B cell (primary cell): Measurements from ENCODE around the gene PPM1G. TPM values are rescaled to one million over a fixed set of nuclear protein-coding genes. Genes with fewer than 3 reads are reported as not detected.

Source experiments
- ATAC-seq: fragments of 200-7000 bp; cut with Tn5 transposase; one replicate; pipeline ENCODE4 v1.10.0; 2021; ENCODE audit warnings: low read depth, mild to moderate bottlenecking, moderate number of reproducible peaks, moderate library complexity
- CTCF ChIA-PET: fragments of 350-600 bp; sonication (Branson Sonifier 250); formaldehyde crosslinking; loops from one replicate; lab custom pipeline; 2021; ENCODE audit warnings: antibody characterized with exemption, inconsistent platforms; lab: Charles Lee
- POLR2A ChIA-PET: fragments of 350-600 bp; sonication (Branson Sonifier 250); formaldehyde crosslinking; loops from one replicate; lab custom pipeline; 2021; ENCODE audit warnings: antibody characterized with exemption; lab: Charles Lee
- DNase-seq: peaks from one replicate; pipeline ENCODE4 v3.0.0; 2013
- H2AFZ ChIP-seq: 2 replicates; pipeline ENCODE4 v1.6.1; 2012; ENCODE audit warnings: mild to moderate bottlenecking, low read depth, low read length; ENCODE audit not compliant: insufficient read depth, poor library complexity, severe bottlenecking
- H3K27ac ChIP-seq, 2 donors: 1 replicate in 1 of 2; 2 replicates in 1 of 2; pipeline ENCODE4 v1.5.1; 2012 to 2013; ENCODE audit warnings: low read length in 2 of 2, mild to moderate bottlenecking in 2 of 2, moderate library complexity in 1 of 2
- H3K27me3 ChIP-seq, 4 experiments: fragments of 200-600 bp in 1 of 4; sonication (generic) in 1 of 4; replicated peaks in 1 of 4; 1 replicate in 2 of 4; 2 replicates in 2 of 4; pipeline versions ENCODE4 v1.6.1 to v1.7.0; 2013 to 2016; ENCODE audit warnings: low read length in 3 of 4, mild to moderate bottlenecking in 2 of 4, mixed read lengths in 1 of 4, moderate library complexity in 1 of 4; ENCODE audit not compliant: insufficient read depth in 4 of 4, control insufficient read depth in 3 of 4; ENCODE audit errors: control extremely low read depth in 1 of 4
- H3K36me3 ChIP-seq, 2 experiments: replicated peaks in 1 of 2; 1 replicate in 1 of 2; 2 replicates in 1 of 2; pipeline versions ENCODE4 v1.6.1 to v1.7.1; 2013; ENCODE audit warnings: low read length in 1 of 2; ENCODE audit not compliant: insufficient read depth in 2 of 2, control insufficient read depth in 1 of 2; ENCODE audit errors: control extremely low read depth in 1 of 2, extremely low read depth in 1 of 2
- H3K4me1 ChIP-seq, 2 donors: fragments of 200-600 bp in 1 of 2; sonication (generic) in 1 of 2; 1 replicate in 1 of 2; 2 replicates in 1 of 2; pipeline versions ENCODE4 v1.5.1 to v1.6.1; 2013 to 2017; ENCODE audit warnings: low read length in 2 of 2; ENCODE audit not compliant: control insufficient read depth in 2 of 2, insufficient read depth in 2 of 2
- H3K4me2 ChIP-seq: replicated peaks from 2 replicates; pipeline ENCODE3; 2012; ENCODE audit warnings: mild to moderate bottlenecking, low read depth, low read length; ENCODE audit not compliant: poor library complexity, severe bottlenecking
- H3K4me3 ChIP-seq, 5 experiments: fragments of 200-600 bp in 1 of 5; sonication (generic) in 1 of 5; 1 replicate in 3 of 5; 2 replicates in 2 of 5; pipeline versions ENCODE4 v1.5.1 to v1.7.0; 2011 to 2016; ENCODE audit warnings: low read length in 4 of 5, mild to moderate bottlenecking in 4 of 5, low read depth in 2 of 5, control low read depth in 1 of 5, moderate library complexity in 1 of 5; ENCODE audit not compliant: insufficient read depth in 1 of 5; ENCODE audit errors: control extremely low read depth in 1 of 5, extremely low read depth in 1 of 5
- H3K79me2 ChIP-seq: fragments of 200-600 bp; sonication (generic); one replicate; pipeline ENCODE4 v1.6.0; 2016; ENCODE audit warnings: low read length; ENCODE audit not compliant: control insufficient read depth, insufficient read depth
- H3K9ac ChIP-seq: fragments of 200-600 bp; sonication (generic); 2 replicates; pipeline ENCODE4 v1.6.1; 2017; ENCODE audit warnings: mild to moderate bottlenecking, low read length, moderate library complexity
- H3K9me3 ChIP-seq, 3 donors: one replicate each; pipeline versions ENCODE4 v1.6.1 to v1.7.1; 2013; ENCODE audit warnings: low read length in 2 of 3; ENCODE audit not compliant: control insufficient read depth in 2 of 3, insufficient read depth in 1 of 3; ENCODE audit errors: control extremely low read depth in 1 of 3
- H4K20me1 ChIP-seq: 2 replicates; pipeline ENCODE4 v1.6.0; 2012; ENCODE audit warnings: mild to moderate bottlenecking, low read length; ENCODE audit not compliant: insufficient read depth, control insufficient read depth, poor library complexity, severe bottlenecking
- H3K27ac Mint-ChIP-seq: one replicate; pipeline ENCODE4 v1.8.0; 2021; ENCODE audit warnings: mixed read lengths
- H3K27me3 Mint-ChIP-seq: one replicate; pipeline ENCODE4 v1.8.0; 2021; ENCODE audit warnings: mixed read lengths
- H3K4me1 Mint-ChIP-seq: one replicate; pipeline ENCODE4 v1.8.0; 2021; ENCODE audit warnings: mixed read lengths
- H3K4me3 Mint-ChIP-seq: one replicate; pipeline ENCODE4 v1.8.0; 2021; ENCODE audit warnings: mixed read lengths
- H3K9me3 Mint-ChIP-seq: one replicate; pipeline ENCODE4 v1.8.0; 2022; ENCODE audit warnings: mixed read lengths; ENCODE audit not compliant: insufficient read depth
- EZH2 ChIP-seq: IDR thresholded peaks from 2 replicates; pipeline ENCODE4 v1.6.1; 2012; ENCODE audit warnings: borderline replicate concordance, low read depth, mild to moderate bottlenecking, moderate library complexity, low read length; ENCODE audit not compliant: insufficient read depth, poor library complexity, severe bottlenecking
- WGBS: methylation state at CpG from one replicate; pipeline ENCODE4 v1.1.5; 2013; ENCODE audit warnings: missing lambda C conversion rate; ENCODE audit not compliant: insufficient coverage; 5-methylcytosine and 5-hydroxymethylcytosine counted together
- intact Hi-C: fragments of 100-400 bp; cut with micrococcal nuclease; formaldehyde crosslinking; loops from one replicate; pipeline ENCODE4 v1.10.0; 2022
- polyA plus RNA-seq: library from polyadenylated mRNA; depleted of rRNA; stranded (reverse); fragments of >200 nt; gene quantifications from 2 replicates; pipeline ENCODE4 v1.2.3, GENCODE V29; 2012
- total RNA-seq, 2 donors: library from RNA; stranded (reverse); fragments of 120-200 nt in 1 of 2; gene quantifications; 1 replicate in 1 of 2; 2 replicates in 1 of 2; pipeline versions ENCODE4 v1.2.3 to v1.2.4, GENCODE V29; 2013 to 2022
- TF ChIP-seq, protein P1 (sequence below): fragments of 200-600 bp; IDR thresholded peaks from one replicate; pipeline ENCODE4 v1.8.0; 2022; ENCODE audit warnings: antibody characterized with exemption, mild to moderate bottlenecking

The PPM1G gene
- total and polyA plus RNA-seq, 2 donors (not counting 1 experiment from before 2014, with no cell fraction given), result 23.7 to 48.9 TPM

DNA sequence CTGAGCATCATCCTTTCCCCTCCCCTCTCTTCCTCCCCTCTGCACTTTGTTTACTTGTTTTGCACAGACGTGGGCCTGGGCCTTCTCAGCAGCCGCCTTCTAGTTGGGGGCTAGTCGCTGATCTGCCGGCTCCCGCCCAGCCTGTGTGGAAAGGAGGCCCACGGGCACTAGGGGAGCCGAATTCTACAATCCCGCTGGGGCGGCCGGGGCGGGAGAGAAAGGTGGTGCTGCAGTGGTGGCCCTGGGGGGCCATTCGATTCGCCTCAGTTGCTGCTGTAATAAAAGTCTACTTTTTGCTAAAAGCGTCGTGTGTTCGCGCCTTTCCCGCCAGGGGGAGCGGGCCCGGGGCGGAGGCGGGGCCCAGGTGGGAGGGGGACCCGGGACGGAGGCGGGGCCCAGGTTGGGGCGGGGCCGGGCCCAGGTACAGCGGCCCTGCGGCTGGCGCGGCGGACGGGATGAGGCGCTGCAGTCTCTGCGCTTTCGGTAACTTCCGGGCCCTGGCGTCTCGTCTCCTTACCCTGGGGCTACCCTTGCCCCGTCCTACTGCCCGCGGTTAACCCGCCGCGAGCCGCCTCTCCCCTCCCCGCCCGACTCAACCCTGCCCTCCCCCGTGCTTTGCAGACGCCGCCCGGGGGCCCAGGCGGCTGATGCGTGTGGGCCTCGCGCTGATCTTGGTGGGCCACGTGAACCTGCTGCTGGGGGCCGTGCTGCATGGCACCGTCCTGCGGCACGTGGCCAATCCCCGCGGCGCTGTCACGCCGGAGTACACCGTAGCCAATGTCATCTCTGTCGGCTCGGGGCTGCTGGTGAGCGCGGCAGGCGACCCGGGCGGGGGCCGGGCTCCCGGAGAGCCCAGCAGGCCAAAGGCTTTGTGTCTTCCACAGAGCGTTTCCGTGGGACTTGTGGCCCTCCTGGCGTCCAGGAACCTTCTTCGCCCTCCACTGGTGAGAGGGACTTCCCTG lies 32.8 kb upstream of the PPM1G start, which contains the start of gene KRTCAP3:
TSS of gene KRTCAP3 (plus strand) at position 424 of the 962 bp plus-strand sequence. CDS start at position 456, 32 bp downstream.
- DNase-seq (peak; percentile 70), ATAC-seq (peak; percentile 98)
- H3K27ac Mint-ChIP-seq, result peak within 1 kb of the TSS; percentile 72
- Histone ChIP-seq H3K36me3 (peaks cover 3 to 46% of the 10 kb centered on the region in 2 experiments), H3K27ac (no peak within 1 kb of the TSS), H3K9me3 (no peaks in the 10 kb centered on the region), H3K27me3 (no peaks in the 10 kb centered on the region), H3K4me3 (peak within 1 kb of the TSS in 3 of 5 experiments; percentile 19 to 37 (median 27)), H3K4me1 (peaks cover 3 to 6% of the 10 kb centered on the region in 2 donors), H3K4me2 (peak within 1 kb of the TSS; percentile 70), H3K79me2 (no peaks in the 10 kb centered on the region), H3K9ac (peak within 1 kb of the TSS; percentile 32), H4K20me1 (no peaks in the 10 kb centered on the region), H2AFZ (peak within 1 kb of the TSS; percentile 49)
- H3K4me3 Mint-ChIP-seq, result peak within 1 kb of the TSS; percentile 72
- no peaks in the 10 kb centered on the region for H3K27me3 Mint-ChIP-seq
- 79% methylated on average over 78 of the region's 80 CpGs for WGBS
- POLR2A ChIA-PET, result no interaction called here
- intact Hi-C loops, result loop anchor here (1.0 to 10.0 kb wide), 5 partner anchors 14 to 243 kb away; partner anchors contain the start of genes IFT172, NRBP1 and PPM1G
- no peaks in the 10 kb centered on the region for H3K9me3 Mint-ChIP-seq
- peaks cover 12% of the 10 kb centered on the region for H3K4me1 Mint-ChIP-seq
- CTCF ChIA-PET, result interaction anchor here (1.6 kb wide), 1 partner anchor 10 kb away, joined by 3 read pairs; no protein-coding TSS in a partner anchor
- no peak for TF ChIP-seq EZH2
- TF ChIP-seq, protein P1, sequence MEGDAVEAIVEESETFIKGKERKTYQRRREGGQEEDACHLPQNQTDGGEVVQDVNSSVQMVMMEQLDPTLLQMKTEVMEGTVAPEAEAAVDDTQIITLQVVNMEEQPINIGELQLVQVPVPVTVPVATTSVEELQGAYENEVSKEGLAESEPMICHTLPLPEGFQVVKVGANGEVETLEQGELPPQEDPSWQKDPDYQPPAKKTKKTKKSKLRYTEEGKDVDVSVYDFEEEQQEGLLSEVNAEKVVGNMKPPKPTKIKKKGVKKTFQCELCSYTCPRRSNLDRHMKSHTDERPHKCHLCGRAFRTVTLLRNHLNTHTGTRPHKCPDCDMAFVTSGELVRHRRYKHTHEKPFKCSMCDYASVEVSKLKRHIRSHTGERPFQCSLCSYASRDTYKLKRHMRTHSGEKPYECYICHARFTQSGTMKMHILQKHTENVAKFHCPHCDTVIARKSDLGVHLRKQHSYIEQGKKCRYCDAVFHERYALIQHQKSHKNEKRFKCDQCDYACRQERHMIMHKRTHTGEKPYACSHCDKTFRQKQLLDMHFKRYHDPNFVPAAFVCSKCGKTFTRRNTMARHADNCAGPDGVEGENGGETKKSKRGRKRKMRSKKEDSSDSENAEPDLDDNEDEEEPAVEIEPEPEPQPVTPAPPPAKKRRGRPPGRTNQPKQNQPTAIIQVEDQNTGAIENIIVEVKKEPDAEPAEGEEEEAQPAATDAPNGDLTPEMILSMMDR, result peak; percentile 58
